Liver (tissue), 9 donors: ENCODE measurements around the gene MED12L. TPM values are rescaled to one million over a fixed set of nuclear protein-coding genes. Genes with fewer than 3 reads are reported as not detected.

ENCODE experiments used
- DNase-seq: peaks from one replicate; pipeline ENCODE4 v3.0.0-alpha.2; 2017; ENCODE audit warnings: low spot score
- H3K27ac ChIP-seq, 2 donors: one replicate each; pipeline ENCODE4 v1.7.0; 2013; ENCODE audit warnings: inconsistent platforms in 2 of 2, low read length in 2 of 2, control low read depth in 1 of 2, low read depth in 1 of 2, mild to moderate bottlenecking in 1 of 2
- H3K27me3 ChIP-seq, 4 donors: one replicate each; pipeline versions ENCODE4 v1.6.1 to v1.7.0; 2013; ENCODE audit warnings: low read length in 3 of 4, inconsistent platforms in 1 of 4, mild to moderate bottlenecking in 1 of 4, moderate library complexity in 1 of 4; ENCODE audit not compliant: control insufficient read depth in 4 of 4, insufficient read depth in 4 of 4
- H3K36me3 ChIP-seq, 4 donors: one replicate each; pipeline versions ENCODE4 v1.6.1 to v1.7.0; 2013; ENCODE audit warnings: low read length in 3 of 4, mild to moderate bottlenecking in 3 of 4, low read depth in 1 of 4, moderate library complexity in 1 of 4; ENCODE audit not compliant: control insufficient read depth in 4 of 4, insufficient read depth in 3 of 4
- H3K4me1 ChIP-seq, 4 donors: one replicate each; pipeline versions ENCODE4 v1.6.1 to v1.7.0; 2013; ENCODE audit warnings: low read length in 3 of 4, mild to moderate bottlenecking in 3 of 4, moderate library complexity in 1 of 4; ENCODE audit not compliant: control insufficient read depth in 4 of 4, insufficient read depth in 4 of 4
- H3K4me3 ChIP-seq, 3 donors: one replicate each; pipeline versions ENCODE4 v1.6.1 to v1.7.0; 2013; ENCODE audit warnings: low read length in 3 of 3, control low read depth in 1 of 3, low read depth in 1 of 3, mild to moderate bottlenecking in 1 of 3
- H3K9ac ChIP-seq, 2 donors: one replicate each; pipeline ENCODE4 v1.7.0; 2013; ENCODE audit warnings: low read length in 2 of 2, mild to moderate bottlenecking in 2 of 2, moderate library complexity in 2 of 2, control low read depth in 1 of 2, low read depth in 1 of 2
- H3K9me3 ChIP-seq, 4 donors: one replicate each; pipeline versions ENCODE4 v1.6.1 to v1.7.0; 2013; ENCODE audit warnings: low read length in 3 of 4; ENCODE audit not compliant: control insufficient read depth in 4 of 4
- EGR1 ChIP-seq, 2 donors: IDR thresholded peaks; 2 replicates each; pipeline ENCODE4 v1.6.1; 2016 to 2018; ENCODE audit warnings: antibody characterized with exemption in 2 of 2, low read depth in 2 of 2
- FOXA1 ChIP-seq: IDR thresholded peaks from 2 replicates; pipeline ENCODE4 v1.6.1; 2016; ENCODE audit warnings: antibody characterized with exemption
- FOXA2 ChIP-seq: IDR thresholded peaks from 2 replicates; pipeline ENCODE4 v1.6.1; 2016; ENCODE audit warnings: antibody characterized with exemption
- GABPA ChIP-seq, 2 donors: IDR thresholded peaks in 1 of 2; conservative IDR thresholded peaks in 1 of 2; 2 replicates each; pipeline ENCODE4 v1.6.1; 2016; ENCODE audit warnings: antibody characterized with exemption in 2 of 2, mild to moderate bottlenecking in 1 of 2, moderate library complexity in 1 of 2
- HNF4A ChIP-seq, 2 donors: conservative IDR thresholded peaks; 2 replicates each; pipeline ENCODE4 v1.6.1; 2016; ENCODE audit warnings: antibody characterized with exemption in 2 of 2, mild to moderate bottlenecking in 2 of 2
- JUND ChIP-seq, 2 donors: IDR thresholded peaks; 2 replicates each; pipeline ENCODE4 v1.6.1; 2016; ENCODE audit warnings: antibody characterized with exemption in 2 of 2
- RAD21 ChIP-seq, 2 donors: IDR thresholded peaks; 2 replicates each; pipeline ENCODE4 v1.6.1; 2016; ENCODE audit warnings: antibody characterized with exemption in 2 of 2, mild to moderate bottlenecking in 2 of 2
- RXRA ChIP-seq, 2 donors: IDR thresholded peaks; 2 replicates each; pipeline ENCODE4 v1.6.1; 2017 to 2018; ENCODE audit warnings: antibody characterized with exemption in 2 of 2, mild to moderate bottlenecking in 1 of 2
- WGBS: extraction: QIAGEN DNeasy Blood & Tissue Kit; methylation state at CpG from one replicate; pipeline ENCODE4 v1.1.7; 2013; 5-methylcytosine and 5-hydroxymethylcytosine counted together
- polyA plus RNA-seq, 2 donors: library from polyadenylated mRNA; stranded (reverse) in 1 of 2; unstranded in 1 of 2; fragments of 200-250 nt in 1 of 2; fragments of >200 nt in 1 of 2; fragmentation: Nextera tagmentation in 1 of 2; extraction: Ambion mirVana in 1 of 2; gene quantifications; one replicate each; pipeline versions ENCODE4 v1.2.1 to v1.2.3, GENCODE V29; 2013 to 2015
- total RNA-seq, 2 donors: library from RNA; depleted of rRNA; stranded (reverse); fragments of >200 nt; gene quantifications; one replicate each; pipeline ENCODE4 v1.2.3, GENCODE V29; 2014
- TF ChIP-seq, protein P1 (sequence below): IDR thresholded peaks from 2 replicates; pipeline ENCODE4 v1.6.1; 2016; ENCODE audit warnings: antibody characterized with exemption, mild to moderate bottlenecking
- TF ChIP-seq, protein P2 (sequence below): IDR thresholded peaks from 2 replicates; pipeline ENCODE4 v1.6.1; 2016; ENCODE audit warnings: antibody characterized with exemption
- TF ChIP-seq, protein P3 (sequence below): IDR thresholded peaks from 2 replicates; pipeline ENCODE4 v1.6.1; 2016; ENCODE audit warnings: antibody characterized with exemption
- donor health status: healthy.
- donor health status: healthy.
- donor health status: healthy.
- donor health status: healthy.
- donor health status: healthy.

MED12L gene
- total and polyA plus RNA-seq, 4 donors = 0.02 to 2.1 (median 0.49) TPM

DNA sequence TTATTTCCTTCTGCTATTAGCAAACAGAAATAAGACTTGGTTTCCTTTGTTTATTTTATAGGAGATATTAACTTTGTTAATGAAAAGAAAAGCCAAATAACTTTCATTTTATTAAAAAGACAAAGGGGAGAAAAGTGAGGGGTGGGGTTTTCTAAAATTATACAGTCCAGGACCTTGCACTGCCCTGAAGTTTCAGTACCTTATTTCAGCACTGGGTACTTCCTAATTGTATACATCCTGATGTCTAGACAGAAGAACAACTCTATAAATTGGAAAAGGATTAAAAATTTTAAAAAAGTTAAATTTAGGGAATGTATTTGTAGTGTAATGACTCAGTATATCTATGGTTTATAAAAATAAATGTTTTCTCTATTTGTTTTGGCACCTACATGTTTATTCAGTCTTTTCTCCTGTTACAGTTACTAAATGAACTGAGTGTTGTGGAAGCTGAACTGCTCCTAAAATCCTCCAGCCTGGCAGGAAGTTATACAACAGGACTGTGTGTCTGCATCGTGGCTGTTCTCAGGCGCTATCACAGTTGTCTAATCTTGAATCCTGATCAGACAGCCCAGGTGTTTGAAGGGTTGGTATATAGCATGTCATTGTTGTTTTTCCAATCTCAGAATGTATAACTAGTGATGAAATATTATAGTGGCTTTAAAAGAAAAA lies 271.5 kb downstream of the MED12L start:
- DNase-seq = no peak
- H3K27me3 ChIP-seq = no peaks in the 10 kb centered on the region
- H3K9me3 ChIP-seq = no peaks in the 10 kb centered on the region
- no peak overlapping the region for H3K4me3 ChIP-seq
- no peaks in the 10 kb centered on the region for H3K36me3 ChIP-seq
- no peak overlapping the region for H3K9ac ChIP-seq
- H3K27ac ChIP-seq = no peak overlapping the region
- TF ChIP-seq FOXA1 (no peak), FOXA2 (no peak), HNF4A (conservative IDR thresholded peaks at IDR 0.05) (no peak), EGR1 (IDR thresholded peaks at IDR 0.05; ENCODE audit: low read depth in 2 of 2) (no peak)
- TF ChIP-seq, protein P1, sequence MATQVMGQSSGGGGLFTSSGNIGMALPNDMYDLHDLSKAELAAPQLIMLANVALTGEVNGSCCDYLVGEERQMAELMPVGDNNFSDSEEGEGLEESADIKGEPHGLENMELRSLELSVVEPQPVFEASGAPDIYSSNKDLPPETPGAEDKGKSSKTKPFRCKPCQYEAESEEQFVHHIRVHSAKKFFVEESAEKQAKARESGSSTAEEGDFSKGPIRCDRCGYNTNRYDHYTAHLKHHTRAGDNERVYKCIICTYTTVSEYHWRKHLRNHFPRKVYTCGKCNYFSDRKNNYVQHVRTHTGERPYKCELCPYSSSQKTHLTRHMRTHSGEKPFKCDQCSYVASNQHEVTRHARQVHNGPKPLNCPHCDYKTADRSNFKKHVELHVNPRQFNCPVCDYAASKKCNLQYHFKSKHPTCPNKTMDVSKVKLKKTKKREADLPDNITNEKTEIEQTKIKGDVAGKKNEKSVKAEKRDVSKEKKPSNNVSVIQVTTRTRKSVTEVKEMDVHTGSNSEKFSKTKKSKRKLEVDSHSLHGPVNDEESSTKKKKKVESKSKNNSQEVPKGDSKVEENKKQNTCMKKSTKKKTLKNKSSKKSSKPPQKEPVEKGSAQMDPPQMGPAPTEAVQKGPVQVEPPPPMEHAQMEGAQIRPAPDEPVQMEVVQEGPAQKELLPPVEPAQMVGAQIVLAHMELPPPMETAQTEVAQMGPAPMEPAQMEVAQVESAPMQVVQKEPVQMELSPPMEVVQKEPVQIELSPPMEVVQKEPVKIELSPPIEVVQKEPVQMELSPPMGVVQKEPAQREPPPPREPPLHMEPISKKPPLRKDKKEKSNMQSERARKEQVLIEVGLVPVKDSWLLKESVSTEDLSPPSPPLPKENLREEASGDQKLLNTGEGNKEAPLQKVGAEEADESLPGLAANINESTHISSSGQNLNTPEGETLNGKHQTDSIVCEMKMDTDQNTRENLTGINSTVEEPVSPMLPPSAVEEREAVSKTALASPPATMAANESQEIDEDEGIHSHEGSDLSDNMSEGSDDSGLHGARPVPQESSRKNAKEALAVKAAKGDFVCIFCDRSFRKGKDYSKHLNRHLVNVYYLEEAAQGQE = no peak
- no peaks in the 10 kb centered on the region for H3K4me1 ChIP-seq
- WGBS = 61% methylated on average over 2 of the region's 2 CpGs

DNA sequence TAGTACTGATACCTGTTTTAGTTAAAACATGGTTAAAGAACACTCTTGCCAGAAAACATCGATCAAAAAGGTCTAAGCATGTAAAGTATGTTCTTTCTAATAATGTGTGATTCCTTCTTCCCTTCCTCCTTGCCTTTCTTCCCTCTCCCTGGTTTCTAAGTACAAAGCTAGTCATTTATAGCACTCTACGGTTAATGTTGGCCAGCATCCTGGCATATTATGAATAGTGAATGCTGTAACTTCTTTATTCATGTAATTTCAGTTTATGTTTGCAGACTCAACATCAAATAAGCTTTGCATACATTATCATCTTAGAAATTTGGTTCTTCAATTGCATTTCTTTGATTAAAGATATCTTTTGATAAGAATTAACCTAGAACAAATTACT lies 272.0 kb downstream of the MED12L start:
- WGBS = 88% methylated on average over 2 of the region's 2 CpGs
- Histone ChIP-seq H3K4me1 (no peaks in the 10 kb centered on the region), H3K27me3 (no peaks in the 10 kb centered on the region), H3K27ac (no peak overlapping the region), H3K9me3 (no peaks in the 10 kb centered on the region), H3K36me3 (no peaks in the 10 kb centered on the region), H3K9ac (no peak overlapping the region), H3K4me3 (no peak overlapping the region)
- TF ChIP-seq RAD21 (IDR thresholded peaks at IDR 0.05) (no peak), FOXA1 (no peak), HNF4A (conservative IDR thresholded peaks at IDR 0.05) (no peak), FOXA2 (no peak), JUND (IDR thresholded peaks at IDR 0.05) (no peak)
- TF ChIP-seq, protein P2, sequence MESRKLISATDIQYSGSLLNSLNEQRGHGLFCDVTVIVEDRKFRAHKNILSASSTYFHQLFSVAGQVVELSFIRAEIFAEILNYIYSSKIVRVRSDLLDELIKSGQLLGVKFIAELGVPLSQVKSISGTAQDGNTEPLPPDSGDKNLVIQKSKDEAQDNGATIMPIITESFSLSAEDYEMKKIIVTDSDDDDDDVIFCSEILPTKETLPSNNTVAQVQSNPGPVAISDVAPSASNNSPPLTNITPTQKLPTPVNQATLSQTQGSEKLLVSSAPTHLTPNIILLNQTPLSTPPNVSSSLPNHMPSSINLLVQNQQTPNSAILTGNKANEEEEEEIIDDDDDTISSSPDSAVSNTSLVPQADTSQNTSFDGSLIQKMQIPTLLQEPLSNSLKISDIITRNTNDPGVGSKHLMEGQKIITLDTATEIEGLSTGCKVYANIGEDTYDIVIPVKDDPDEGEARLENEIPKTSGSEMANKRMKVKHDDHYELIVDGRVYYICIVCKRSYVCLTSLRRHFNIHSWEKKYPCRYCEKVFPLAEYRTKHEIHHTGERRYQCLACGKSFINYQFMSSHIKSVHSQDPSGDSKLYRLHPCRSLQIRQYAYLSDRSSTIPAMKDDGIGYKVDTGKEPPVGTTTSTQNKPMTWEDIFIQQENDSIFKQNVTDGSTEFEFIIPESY = no peak
- TF ChIP-seq, protein P3, sequence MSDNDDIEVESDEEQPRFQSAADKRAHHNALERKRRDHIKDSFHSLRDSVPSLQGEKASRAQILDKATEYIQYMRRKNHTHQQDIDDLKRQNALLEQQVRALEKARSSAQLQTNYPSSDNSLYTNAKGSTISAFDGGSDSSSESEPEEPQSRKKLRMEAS = no peak
- DNase-seq = no peak

DNA sequence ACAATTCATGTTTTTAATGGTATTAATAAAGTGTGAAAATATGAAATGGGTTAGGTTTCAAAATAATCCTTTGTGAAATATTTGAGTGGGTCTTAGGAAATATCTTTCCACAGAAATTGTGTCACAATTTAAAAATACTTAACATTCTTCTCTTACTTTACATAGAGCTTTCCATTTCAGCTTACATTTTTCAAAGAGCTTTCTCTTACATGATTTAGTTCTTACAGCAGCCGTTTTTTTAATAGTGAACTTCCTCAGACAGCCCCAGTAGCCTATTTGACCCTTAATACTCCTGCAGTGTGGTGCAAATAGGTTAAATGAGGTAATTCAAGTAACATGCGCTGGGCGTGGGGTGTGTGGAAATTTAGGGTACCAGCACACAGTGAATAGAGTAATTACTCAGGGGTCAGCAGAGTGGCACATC lies 277.3 kb downstream of the MED12L start:
- Histone ChIP-seq H3K4me1 (no peaks in the 10 kb centered on the region), H3K9ac (no peak overlapping the region), H3K4me3 (no peak overlapping the region), H3K9me3 (no peaks in the 10 kb centered on the region), H3K27me3 (no peaks in the 10 kb centered on the region), H3K27ac (no peak overlapping the region), H3K36me3 (no peaks in the 10 kb centered on the region)
- 77% methylated on average over 3 of the region's 3 CpGs for WGBS
- TF ChIP-seq GABPA (IDR thresholded peaks at IDR 0.05 in 1 of 2, conservative IDR thresholded peaks at IDR 0.05 in 1 of 2) (no peak), RXRA (IDR thresholded peaks at IDR 0.05) (no peak)
- no peak for DNase-seq
